ENCODE results near the gene RNU7-1. TPM values are rescaled to one million over a fixed set of nuclear protein-coding genes. Genes with fewer than 3 reads are reported as not detected.

RNU7-1 gene
- total RNA-seq, 4 donors from 2014 or later = not detected

- Histone ChIP-seq H3K27me3 (no peaks in the 10 kb centered on the region), H3K4me1 (peaks cover 22 to 65% (median 43%) of the 10 kb centered on the region in 4 donors), H3K36me3 (peaks cover 0 to 18% (median 7%) of the 10 kb centered on the region in 4 donors), H3K4me3 (peak overlapping the region; percentile 19 to 62 (median 52)), H3K27ac (peak overlapping the region; percentile 89 to 95 (median 94)), H3K9me3 (no peaks in the 10 kb centered on the region)
- WGBS, 2 donors (ENCODE audit: low coverage in 1 of 2) = 51% methylated on average over 30 of the region's 32 CpGs; no CpG with 5 or more reads in 1 of the 2 donors
- in situ Hi-C loops (cut with MboI; ENCODE audit: low pct_ligation_motif_present in 1 of 4, low pct_unique_long_range_greater_than_20kb in 1 of 4, low sequenced_read_pairs in 3 of 4) (no loop called here), intact Hi-C loops (cut with DNase I; ENCODE audit: low total_unique reads) (loop anchor here (10.0 kb wide), 1 partner anchor 142 kb away; the partner anchor contains the start of gene C1RL)
- peak; percentile 95 for DNase-seq
- TF ChIP-seq POLR2AphosphoS5 (IDR thresholded peaks at IDR 0.05) (peak; percentile 91 to 97 (median 96)), EP300 (IDR thresholded peaks at IDR 0.05; ENCODE audit: low read depth) (no peak), CTCF (IDR thresholded peaks at IDR 0.05) (peak in 2 of 5 experiments; percentile 59 to 85), POLR2A (IDR thresholded peaks at IDR 0.05) (peak; percentile 99)
These were observed 19.6 kb downstream of the RNU7-1 start for GRCh38 chr12:6963016-6963731.

- peak overlapping the region; percentile 19 to 62 (median 52) for H3K4me3 ChIP-seq
- in situ Hi-C loops (cut with MboI; ENCODE audit: low pct_ligation_motif_present in 1 of 4, low pct_unique_long_range_greater_than_20kb in 1 of 4, low sequenced_read_pairs in 3 of 4) (no loop called here), intact Hi-C loops (cut with DNase I; ENCODE audit: low total_unique reads) (loop anchor here (2.0 to 10.0 kb wide), 2 partner anchors 39 to 141 kb away; partner anchors contain the start of gene C1RL)
- WGBS, 2 donors (ENCODE audit: low coverage in 1 of 2) = 33 to 47% methylated on average over 1 to 16 of the region's 17 CpGs
- H3K36me3 ChIP-seq = peaks cover 0 to 18% (median 9%) of the 10 kb centered on the region in 4 donors
- TF ChIP-seq EP300 (IDR thresholded peaks at IDR 0.05; ENCODE audit: low read depth) (no peak), CTCF (IDR thresholded peaks at IDR 0.05) (no peak), POLR2AphosphoS5 (IDR thresholded peaks at IDR 0.05) (no peak), POLR2A (IDR thresholded peaks at IDR 0.05) (no peak)
- peaks cover 28 to 69% (median 48%) of the 10 kb centered on the region in 4 donors for H3K4me1 ChIP-seq
- no peaks in the 10 kb centered on the region for H3K9me3 ChIP-seq
- H3K27me3 ChIP-seq = no peaks in the 10 kb centered on the region
- peak overlapping the region; percentile 89 to 95 (median 94) for H3K27ac ChIP-seq
- no peak for DNase-seq
These were observed 20.3 kb downstream of the RNU7-1 start for GRCh38 chr12:6963791-6964413.

GRCh38 chr12:6964605-6965025, 21.0 kb downstream of the RNU7-1 start:
- no peak for TF ChIP-seq POLR2AphosphoS5 (IDR thresholded peaks at IDR 0.05)
- no peak for TF ChIP-seq POLR2A (IDR thresholded peaks at IDR 0.05)
- no peak for TF ChIP-seq CTCF (IDR thresholded peaks at IDR 0.05)
- no peak for TF ChIP-seq EP300 (IDR thresholded peaks at IDR 0.05; ENCODE audit: low read depth)
- Histone ChIP-seq H3K27ac (peak overlapping the region; percentile 89 to 95 (median 94)), H3K36me3 (peaks cover 0 to 18% (median 9%) of the 10 kb centered on the region in 4 donors), H3K4me3 (peak overlapping the region in 2 of 4 donors; percentile 54 to 62), H3K27me3 (no peaks in the 10 kb centered on the region), H3K4me1 (peaks cover 34 to 74% (median 55%) of the 10 kb centered on the region in 4 donors), H3K9me3 (no peaks in the 10 kb centered on the region)
- in situ Hi-C loops (cut with MboI; ENCODE audit: low pct_ligation_motif_present in 1 of 4, low pct_unique_long_range_greater_than_20kb in 1 of 4, low sequenced_read_pairs in 3 of 4) (no loop called here), intact Hi-C loops (cut with DNase I; ENCODE audit: low total_unique reads) (loop anchor here (2.0 to 10.0 kb wide), 2 partner anchors 40 to 140 kb away; partner anchors contain the start of gene C1RL)
- 41% methylated on average over 8 of the region's 8 CpGs; no CpG with 5 or more reads in 1 of the 2 donors for WGBS, 2 donors (ENCODE audit: low coverage in 1 of 2)
- DNase-seq = no peak

All from transverse colon (tissue), 4 donors.